SK-N-MC (cell line): ENCODE measurements around the gene LRIG1.

Source experiments
- DNase-seq: peaks from one replicate; pipeline ENCODE4 v3.0.0-alpha.2; 2011; ENCODE audit warnings: low read depth, low spot score
- H3K27ac ChIP-seq: fragments of 200-600 bp; sonication (generic); 2 replicates; pipeline ENCODE4 v1.5.1; 2016; ENCODE audit warnings: mixed run types
- H3K36me3 ChIP-seq: fragments of 200-600 bp; sonication (generic); 2 replicates; pipeline ENCODE4 v1.6.1; 2017; ENCODE audit warnings: antibody characterized with exemption, low read length, mixed read lengths; ENCODE audit not compliant: insufficient read depth
- H3K4me3 ChIP-seq: fragments of 200-600 bp; sonication (generic); 2 replicates; pipeline ENCODE4 v1.5.1; 2016
- H3K9ac ChIP-seq: fragments of 200-600 bp; sonication (generic); 2 replicates; pipeline ENCODE4 v1.8.0; 2017; ENCODE audit warnings: mixed run types, mixed read lengths; ENCODE audit not compliant: insufficient read length
- H3K9me3 ChIP-seq: fragments of 200-600 bp; sonication (generic); 2 replicates; pipeline ENCODE4 v1.6.1; 2017; ENCODE audit warnings: low read depth, mild to moderate bottlenecking, antibody characterized with exemption, low read length, moderate library complexity, mixed read lengths
- EZH2 ChIP-seq: fragments of 200-600 bp; sonication (generic); IDR thresholded peaks from one replicate; pipeline ENCODE4 v1.6.1; 2017; ENCODE audit warnings: antibody characterized with exemption
- FOXP2 ChIP-seq: optimal IDR thresholded peaks from 2 replicates; pipeline ENCODE3; 2011; ENCODE audit warnings: mild to moderate bottlenecking, moderate library complexity; ENCODE audit not compliant: insufficient read depth; ENCODE audit errors: extremely low read length, control extremely low read depth
- POLR2AphosphoS5 ChIP-seq: IDR thresholded peaks from 2 replicates; pipeline ENCODE4 v1.6.1; 2012; ENCODE audit warnings: mild to moderate bottlenecking, low read depth, low read length, borderline replicate concordance

The LRIG1 gene

DNA sequence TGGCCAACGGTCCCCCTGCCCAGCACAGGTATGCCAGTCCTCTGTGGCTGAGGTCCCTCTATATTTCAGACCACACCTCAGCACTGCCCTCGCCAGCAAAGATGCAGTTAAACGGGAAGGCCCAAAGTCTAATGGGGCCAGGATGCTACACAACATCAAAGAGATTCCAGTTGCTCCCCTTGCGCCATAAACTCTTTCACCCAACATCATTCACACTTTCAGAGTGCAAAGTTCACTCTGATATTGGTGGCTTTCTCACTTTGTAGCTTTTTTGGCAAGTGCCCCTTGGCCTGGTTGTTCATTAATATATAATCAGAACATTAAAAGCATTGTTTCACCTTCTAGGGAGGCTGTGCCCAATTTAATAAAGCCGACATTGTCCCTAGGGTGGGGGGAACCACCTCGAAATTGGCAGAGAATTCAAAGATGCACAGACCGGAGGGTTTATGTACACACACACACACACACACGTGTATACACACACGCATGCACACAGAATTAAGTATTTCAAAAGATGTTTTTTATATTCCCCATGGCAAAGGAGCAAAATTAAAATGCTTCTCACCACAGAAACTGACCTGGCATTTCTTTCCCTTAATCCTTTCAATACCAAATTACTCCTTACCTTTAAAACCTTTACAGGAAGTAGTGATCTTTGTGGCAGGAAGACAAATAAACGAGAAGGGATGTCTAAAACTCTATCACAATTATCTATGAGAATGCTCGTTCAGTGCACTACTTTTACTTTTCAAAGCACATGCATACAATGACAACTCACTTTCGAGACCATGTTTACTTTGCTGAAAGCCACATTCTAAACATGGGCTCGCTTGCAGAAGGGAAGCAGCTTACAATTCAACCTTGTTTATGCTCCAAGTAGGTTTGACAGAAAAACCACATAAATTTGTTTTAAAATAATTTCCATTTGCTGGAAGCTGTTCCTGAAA lies 19.5 kb downstream of the LRIG1 start:
- Histone ChIP-seq H3K9me3 (no peaks in the 10 kb centered on the region), H3K27ac (no peak overlapping the region)
- no peak for DNase-seq

GRCh38 chr3:66480666-66481065 lies 20.2 kb downstream of the LRIG1 start:
- no peak overlapping the region for H3K9ac ChIP-seq
- no peak overlapping the region for H3K4me3 ChIP-seq

More for the DNA sequence above, 19.5 kb downstream of the LRIG1 start:
- TF ChIP-seq EZH2: no peak
- TF ChIP-seq FOXP2: no peak
- Histone ChIP-seq H3K36me3 (no peaks in the 10 kb centered on the region), H3K9ac (no peak overlapping the region), H3K4me3 (no peak overlapping the region)

DNA sequence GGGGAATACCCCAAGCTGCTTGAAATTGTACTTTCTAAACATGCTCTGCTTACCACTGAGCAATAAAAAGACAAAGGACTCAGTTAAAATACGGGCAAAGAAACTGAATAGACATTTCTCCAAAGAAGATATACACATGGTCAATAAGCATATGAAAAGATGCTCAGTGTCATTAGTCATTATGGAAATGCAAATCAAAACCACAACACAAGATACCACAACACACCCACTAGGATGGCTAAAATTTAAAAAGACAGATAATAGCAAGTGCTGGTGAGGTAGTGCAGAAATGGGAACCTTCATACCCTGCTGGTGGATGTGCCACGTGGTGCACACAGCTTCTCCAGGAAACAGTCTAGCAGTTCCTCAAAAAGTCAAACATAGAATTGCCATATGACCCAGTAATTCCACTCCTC lies 21.3 kb downstream of the LRIG1 start:
- Histone ChIP-seq H3K4me3 (no peak overlapping the region), H3K9me3 (no peaks in the 10 kb centered on the region), H3K9ac (no peak overlapping the region), H3K36me3 (no peaks in the 10 kb centered on the region), H3K27ac (no peak overlapping the region)
- no peak for DNase-seq
- TF ChIP-seq FOXP2: no peak

More at GRCh38 chr3:66480666-66481065, 20.2 kb downstream of the LRIG1 start:
- DNase-seq: no peak
- H3K9me3 ChIP-seq: no peaks in the 10 kb centered on the region
- TF ChIP-seq FOXP2: no peak
- TF ChIP-seq EZH2: no peak
- TF ChIP-seq POLR2AphosphoS5: no peak
- no peak overlapping the region for H3K27ac ChIP-seq
- H3K36me3 ChIP-seq: no peaks in the 10 kb centered on the region

- no peak overlapping the region for H3K27ac ChIP-seq
- H3K9me3 ChIP-seq: no peaks in the 10 kb centered on the region
- no peak overlapping the region for H3K9ac ChIP-seq
- H3K4me3 ChIP-seq: no peak overlapping the region
- TF ChIP-seq POLR2AphosphoS5: no peak
- no peak for TF ChIP-seq EZH2
- TF ChIP-seq FOXP2: no peak
- no peak for DNase-seq
- H3K36me3 ChIP-seq: no peaks in the 10 kb centered on the region
These were observed 21.9 kb downstream of the LRIG1 start for GRCh38 chr3:66478960-66479359.

- Histone ChIP-seq H3K27ac (no peak overlapping the region), H3K36me3 (no peaks in the 10 kb centered on the region), H3K9me3 (no peaks in the 10 kb centered on the region), H3K4me3 (no peak overlapping the region), H3K9ac (no peak overlapping the region)
- no peak for DNase-seq
- no peak for TF ChIP-seq FOXP2
- TF ChIP-seq POLR2AphosphoS5: no peak
- no peak for TF ChIP-seq EZH2
These were observed 23.0 kb downstream of the LRIG1 start for GRCh38 chr3:66477856-66478255.

DNA sequence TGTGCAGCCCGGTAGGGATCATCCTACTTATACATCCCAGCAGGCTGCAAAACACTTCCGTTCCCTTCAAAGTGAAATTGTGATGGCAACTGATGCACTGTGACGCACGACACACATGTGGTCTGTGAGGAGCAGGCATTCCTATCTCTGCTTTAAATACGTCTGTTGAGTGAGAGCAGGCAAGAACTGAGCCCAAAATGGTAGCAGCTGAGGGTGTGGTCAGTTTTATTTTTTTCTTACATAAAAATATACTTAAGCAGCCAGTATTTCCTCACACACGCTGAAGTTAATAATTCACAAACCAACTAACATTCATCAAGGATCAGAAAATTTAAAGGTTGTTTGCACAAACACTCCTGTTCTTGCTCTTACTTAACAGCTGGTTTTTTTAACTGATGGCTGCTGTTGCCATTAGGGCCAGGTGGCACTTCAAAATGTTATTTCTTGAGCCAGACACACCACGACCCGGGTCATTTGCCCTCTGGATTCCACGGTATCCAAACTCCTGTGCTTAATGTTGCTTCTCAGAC lies 23.9 kb downstream of the LRIG1 start:
- no peak overlapping the region for H3K27ac ChIP-seq
- H3K9me3 ChIP-seq: no peaks in the 10 kb centered on the region
- H3K36me3 ChIP-seq: no peaks in the 10 kb centered on the region
- TF ChIP-seq POLR2AphosphoS5 (no peak), EZH2 (no peak), FOXP2 (no peak)
- H3K4me3 ChIP-seq: no peak overlapping the region
- DNase-seq: no peak
- H3K9ac ChIP-seq: no peak overlapping the region

- Histone ChIP-seq H3K27ac (no peak overlapping the region), H3K9me3 (no peaks in the 10 kb centered on the region), H3K36me3 (no peaks in the 10 kb centered on the region), H3K4me3 (no peak overlapping the region), H3K9ac (no peak overlapping the region)
- DNase-seq: no peak
- TF ChIP-seq EZH2 (no peak), POLR2AphosphoS5 (no peak), FOXP2 (no peak)
These were observed 25.3 kb downstream of the LRIG1 start for GRCh38 chr3:66475386-66476020.

- Histone ChIP-seq H3K4me3 (no peak overlapping the region), H3K9me3 (no peaks in the 10 kb centered on the region), H3K36me3 (no peaks in the 10 kb centered on the region), H3K27ac (peak overlapping the region; percentile 42; the same call in 1 of the 2 replicates), H3K9ac (no peak overlapping the region)
- no peak for DNase-seq
- no peak for TF ChIP-seq FOXP2
- TF ChIP-seq POLR2AphosphoS5: no peak
- TF ChIP-seq EZH2: no peak
These were observed 27.1 kb downstream of the LRIG1 start for GRCh38 chr3:66473692-66474091.
